GM12878 (cell line): ENCODE data around the gene GRXCR1. TPM values are rescaled to one million over a fixed set of nuclear protein-coding genes. Genes with fewer than 3 reads are reported as not detected.

Source experiments
- ATAC-seq: fragments of 200-7000 bp; cut with Tn5 transposase; 3 replicates; pipeline ENCODE4 v1.9.1; 2020; ENCODE audit warnings: mild to moderate bottlenecking, moderate library complexity
- BruUV-seq: library from RNA; stranded (reverse); fragments of 400-500 nt; replicated peaks from 2 replicates; lab custom pipeline; 2021; lab: Mats Ljungman, UMichigan
- CTCF ChIA-PET: fragments of 300-600 bp; sonication (Branson Sonifier 250); formaldehyde crosslinking; extraction: SDS; loops from one replicate; lab custom pipeline; 2021; ENCODE audit warnings: inconsistent platforms; lab: Yijun Ruan, JAX
- POLR2A ChIA-PET: fragments of 350-600 bp; formaldehyde crosslinking; extraction: SDS; loops from one replicate; lab custom pipeline; 2021; ENCODE audit warnings: inconsistent platforms; lab: Charles Lee
- RAD21 ChIA-PET: fragments of 300-600 bp; sonication (Branson Sonifier 250); formaldehyde crosslinking; loops from one replicate; lab custom pipeline; 2023; ENCODE audit warnings: antibody characterized with exemption; ENCODE audit not compliant: unreplicated experiment; lab: Charles Lee
- SMC1A ChIA-PET: fragments of 300-600 bp; sonication (Branson Sonifier 250); formaldehyde crosslinking; loops from one replicate; lab custom pipeline; 2023; ENCODE audit not compliant: unreplicated experiment, uncharacterized antibody; lab: Charles Lee
- DNase-seq: peaks from one replicate; pipeline ENCODE4 v3.0.0-alpha.2; 2011; ENCODE audit warnings: low read depth, low spot score
- FAIRE-seq: peaks from 3 replicates; lab custom pipeline; 2011; peaks lifted over from hg19 to GRCh38; lab: Jason Lieb, UNC
- H2AFZ ChIP-seq: 2 replicates; pipeline ENCODE4 v1.6.0; 2011; ENCODE audit warnings: low read depth, low read length, control low read depth; ENCODE audit not compliant: control insufficient read depth
- H3K27ac ChIP-seq: 2 replicates; pipeline ENCODE4 v1.5.1; 2011; ENCODE audit warnings: control low read depth; ENCODE audit not compliant: control insufficient read depth, insufficient read depth
- H3K27me3 ChIP-seq, 2 experiments: replicated peaks in 1 of 2; 2 replicates each; pipeline versions ENCODE4 v1.6.0 to v1.6.1; 2011; ENCODE audit warnings: low read length in 1 of 2; ENCODE audit not compliant: control insufficient read depth in 2 of 2, insufficient read depth in 2 of 2
- H3K36me3 ChIP-seq, 2 experiments: 2 replicates each; pipeline ENCODE4 v1.5.1; 2011; ENCODE audit warnings: low read length in 1 of 2; ENCODE audit not compliant: control insufficient read depth in 2 of 2, insufficient read depth in 2 of 2
- H3K4me1 ChIP-seq: 2 replicates; pipeline ENCODE4 v1.6.1; 2011; ENCODE audit warnings: mild to moderate bottlenecking, low read length, moderate library complexity, mixed read lengths; ENCODE audit not compliant: control insufficient read depth, insufficient read depth
- H3K4me2 ChIP-seq: 2 replicates; pipeline ENCODE4 v1.6.0; 2011; ENCODE audit warnings: control low read depth; ENCODE audit not compliant: control insufficient read depth, insufficient read depth
- H3K4me3 ChIP-seq: fragments of 200-600 bp; sonication (generic); 2 replicates; pipeline ENCODE4 v1.5.1; 2016
- H3K79me2 ChIP-seq: 2 replicates; pipeline ENCODE4 v1.6.0; 2011; ENCODE audit warnings: low read length; ENCODE audit not compliant: control insufficient read depth, insufficient read depth
- H3K9ac ChIP-seq: 2 replicates; pipeline ENCODE4 v1.8.0; 2011; ENCODE audit warnings: low read length, control low read depth, mixed read lengths; ENCODE audit not compliant: control insufficient read depth, insufficient read depth
- H3K9me3 ChIP-seq: replicated peaks from 3 replicates; pipeline ENCODE4 v1.5.1; 2011; ENCODE audit warnings: mild to moderate bottlenecking, low read length; ENCODE audit not compliant: control insufficient read depth, insufficient read depth
- H4K20me1 ChIP-seq: 2 replicates; pipeline ENCODE4 v1.6.0; 2011; ENCODE audit not compliant: control insufficient read depth, insufficient read depth
- ASH2L ChIP-seq: fragments of 300-600, 200-600 bp; sonication (generic); IDR thresholded peaks from 2 replicates; pipeline ENCODE4 v1.6.1; 2017; ENCODE audit warnings: low read depth, mild to moderate bottlenecking, borderline replicate concordance
- EGR1 ChIP-seq, 2 experiments: IDR thresholded peaks; 1 replicate in 1 of 2; 2 replicates in 1 of 2; pipeline ENCODE4 v1.6.1; 2011 to 2012; ENCODE audit warnings: low read depth in 2 of 2, low read length in 2 of 2, borderline replicate concordance in 1 of 2, mild to moderate bottlenecking in 1 of 2, moderate library complexity in 1 of 2
- ETV6 ChIP-seq, 2 experiments: fragments of 450-650 bp in 1 of 2; IDR thresholded peaks in 1 of 2; conservative IDR thresholded peaks in 1 of 2; 2 replicates each; pipeline ENCODE4 v1.6.1; 2014; ENCODE audit warnings: antibody characterized with exemption in 1 of 2, borderline replicate concordance in 1 of 2, low read depth in 1 of 2, mild to moderate bottlenecking in 1 of 2, moderate library complexity in 1 of 2
- FOXK2 ChIP-seq: fragments of 450-650 bp; IDR thresholded peaks from 2 replicates; pipeline ENCODE4 v1.6.1; 2017; ENCODE audit warnings: mild to moderate bottlenecking, moderate library complexity
- PAX5 ChIP-seq: IDR thresholded peaks from 2 replicates; pipeline ENCODE4 v1.6.1; 2011; ENCODE audit warnings: low read depth, low read length, borderline replicate concordance
- RAD21 ChIP-seq: IDR thresholded peaks from 2 replicates; pipeline ENCODE4 v1.6.1; 2011; ENCODE audit warnings: mild to moderate bottlenecking, low read depth, low read length, moderate library complexity; ENCODE audit not compliant: insufficient read depth
- WGBS: methylation state at CpG from one replicate; pipeline ENCODE4 v1.1.6; 2016; ENCODE audit warnings: low lambda C conversion rate; ENCODE audit not compliant: insufficient replicate concordance, insufficient coverage; ENCODE audit errors: missing lambda C conversion rate; 5-methylcytosine and 5-hydroxymethylcytosine counted together
- in situ Hi-C: fragments of 300-500 bp; cut with MboI; formaldehyde crosslinking; loops from 9 replicates; pipeline ENCODE4 v1.14.3; 2018; ENCODE audit warnings: mixed read lengths
- intact Hi-C: fragments of 100-400 bp; cut with micrococcal nuclease; formaldehyde crosslinking; loops from one replicate; pipeline ENCODE4 v1.14.2; 2022; ENCODE audit not compliant: unreplicated experiment
- polyA plus RNA-seq, 11 experiments: library from polyadenylated mRNA; depleted of rRNA in 4 of 11; unstranded in 6 of 11; stranded (reverse) in 5 of 11; fragments of >200 nt; fragmentation: Nextera tagmentation in 4 of 11; fragmentation: Illumina TruSeq in 1 of 11; extraction: Ambion mirVana in 4 of 11; extraction: Trizol in 1 of 11; gene quantifications; 1 replicate in 1 of 11; 2 replicates in 10 of 11; pipeline versions ENCODE4 v1.2.1 to v1.2.3, GENCODE V29; 2011 to 2016; ENCODE audit warnings: inconsistent platforms in 2 of 11, missing spikeins in 2 of 11, low read depth in 1 of 11
- total RNA-seq, 4 experiments: library from RNA; depleted of rRNA in 3 of 4; stranded (reverse); fragments of >200 nt in 3 of 4; fragmentation: Illumina TruSeq in 1 of 4; extraction: Trizol in 1 of 4; gene quantifications; 2 replicates each; pipeline versions ENCODE4 v1.2.1 to v1.2.3, GENCODE V29; 2013 to 2021
- TF ChIP-seq, protein P1 (sequence below): fragments of 450-650 bp; IDR thresholded peaks from 2 replicates; pipeline ENCODE4 v1.6.1; 2017; ENCODE audit warnings: mild to moderate bottlenecking, moderate library complexity
- TF ChIP-seq, protein P2 (sequence below): IDR thresholded peaks from 2 replicates; pipeline ENCODE4 v1.6.1; 2012; ENCODE audit warnings: low read depth, low read length, improper control_type of control experiment
- TF ChIP-seq, protein P3 (sequence below): IDR thresholded peaks from 2 replicates; pipeline ENCODE4 v1.6.1; 2012; ENCODE audit warnings: low read length, inconsistent platforms
- TF ChIP-seq, protein P4 (sequence below): IDR thresholded peaks from 2 replicates; pipeline ENCODE4 v1.6.1; 2012; ENCODE audit warnings: improper control_type of control experiment, low read depth, low read length; ENCODE audit not compliant: insufficient replicate concordance
- TF ChIP-seq, protein P5 (sequence below): fragments of 450-650 bp; IDR thresholded peaks from 2 replicates; pipeline ENCODE4 v1.6.1; 2016; ENCODE audit warnings: mild to moderate bottlenecking

Gene GRXCR1
- total and polyA plus RNA-seq, 10 of the 15 experiments (the other 5 are each of a cell fraction or from before 2014, with no cell fraction given): not detected

DNA sequence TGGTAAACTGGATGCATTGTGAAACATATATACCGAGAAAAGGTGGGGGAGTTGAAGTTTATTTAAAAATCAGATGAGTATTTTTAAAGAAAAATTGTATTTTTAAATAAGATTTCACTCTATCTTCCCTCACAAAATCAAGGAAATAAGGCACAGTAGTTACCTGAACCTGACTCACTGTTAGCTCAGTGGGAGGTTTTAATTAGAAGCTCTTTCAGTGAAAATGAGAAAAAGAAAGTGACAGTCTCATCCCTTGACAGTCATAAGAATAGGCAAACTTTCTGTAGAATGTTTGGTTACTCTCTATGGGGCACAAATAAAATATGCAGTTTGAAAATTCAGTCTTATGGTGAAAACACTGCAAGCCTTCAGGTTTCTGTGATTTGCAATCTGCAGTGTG is 49.7 kb downstream of the GRXCR1 start:
- DNase-seq (no peak), FAIRE-seq (no peak), ATAC-seq (no peak)
- intact Hi-C loops: no loop called here
- Histone ChIP-seq H3K4me3 (no peak overlapping the region), H3K4me2 (no peak overlapping the region), H2AFZ (no peak overlapping the region), H4K20me1 (no peaks in the 10 kb centered on the region), H3K36me3 (no peaks in the 10 kb centered on the region), H3K9me3 (no peaks in the 10 kb centered on the region), H3K9ac (no peak overlapping the region), H3K4me1 (no peaks in the 10 kb centered on the region), H3K27me3 (no peaks in the 10 kb centered on the region), H3K27ac (no peak overlapping the region), H3K79me2 (no peaks in the 10 kb centered on the region)
- ChIA-PET CTCF (no interaction called here), RAD21 (no interaction called here), SMC1A (no interaction called here), POLR2A (no interaction called here)
- WGBS: 5% methylated on average over 1 of the region's 1 CpG
- BruUV-seq: no TSS peak
- in situ Hi-C loops: no loop called here
- TF ChIP-seq, protein P1, sequence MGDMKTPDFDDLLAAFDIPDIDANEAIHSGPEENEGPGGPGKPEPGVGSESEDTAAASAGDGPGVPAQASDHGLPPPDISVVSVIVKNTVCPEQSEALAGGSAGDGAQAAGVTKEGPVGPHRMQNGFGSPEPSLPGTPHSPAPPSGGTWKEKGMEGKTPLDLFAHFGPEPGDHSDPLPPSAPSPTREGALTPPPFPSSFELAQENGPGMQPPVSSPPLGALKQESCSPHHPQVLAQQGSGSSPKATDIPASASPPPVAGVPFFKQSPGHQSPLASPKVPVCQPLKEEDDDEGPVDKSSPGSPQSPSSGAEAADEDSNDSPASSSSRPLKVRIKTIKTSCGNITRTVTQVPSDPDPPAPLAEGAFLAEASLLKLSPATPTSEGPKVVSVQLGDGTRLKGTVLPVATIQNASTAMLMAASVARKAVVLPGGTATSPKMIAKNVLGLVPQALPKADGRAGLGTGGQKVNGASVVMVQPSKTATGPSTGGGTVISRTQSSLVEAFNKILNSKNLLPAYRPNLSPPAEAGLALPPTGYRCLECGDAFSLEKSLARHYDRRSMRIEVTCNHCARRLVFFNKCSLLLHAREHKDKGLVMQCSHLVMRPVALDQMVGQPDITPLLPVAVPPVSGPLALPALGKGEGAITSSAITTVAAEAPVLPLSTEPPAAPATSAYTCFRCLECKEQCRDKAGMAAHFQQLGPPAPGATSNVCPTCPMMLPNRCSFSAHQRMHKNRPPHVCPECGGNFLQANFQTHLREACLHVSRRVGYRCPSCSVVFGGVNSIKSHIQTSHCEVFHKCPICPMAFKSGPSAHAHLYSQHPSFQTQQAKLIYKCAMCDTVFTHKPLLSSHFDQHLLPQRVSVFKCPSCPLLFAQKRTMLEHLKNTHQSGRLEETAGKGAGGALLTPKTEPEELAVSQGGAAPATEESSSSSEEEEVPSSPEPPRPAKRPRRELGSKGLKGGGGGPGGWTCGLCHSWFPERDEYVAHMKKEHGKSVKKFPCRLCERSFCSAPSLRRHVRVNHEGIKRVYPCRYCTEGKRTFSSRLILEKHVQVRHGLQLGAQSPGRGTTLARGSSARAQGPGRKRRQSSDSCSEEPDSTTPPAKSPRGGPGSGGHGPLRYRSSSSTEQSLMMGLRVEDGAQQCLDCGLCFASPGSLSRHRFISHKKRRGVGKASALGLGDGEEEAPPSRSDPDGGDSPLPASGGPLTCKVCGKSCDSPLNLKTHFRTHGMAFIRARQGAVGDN: no peak
- no peak for TF ChIP-seq ASH2L
- TF ChIP-seq, protein P2, sequence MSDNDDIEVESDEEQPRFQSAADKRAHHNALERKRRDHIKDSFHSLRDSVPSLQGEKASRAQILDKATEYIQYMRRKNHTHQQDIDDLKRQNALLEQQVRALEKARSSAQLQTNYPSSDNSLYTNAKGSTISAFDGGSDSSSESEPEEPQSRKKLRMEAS: no peak
- no peak for TF ChIP-seq PAX5
- no peak for TF ChIP-seq ETV6 (conservative IDR thresholded peaks at IDR 0.05 in 1 of 2, IDR thresholded peaks at IDR 0.05 in 1 of 2; ENCODE audit: borderline replicate concordance in 1 of 2, low read depth in 1 of 2)
- TF ChIP-seq EGR1 (IDR thresholded peaks at IDR 0.05; ENCODE audit: borderline replicate concordance in 1 of 2, low read depth in 2 of 2, low read length in 2 of 2): no peak
- TF ChIP-seq, protein P3, sequence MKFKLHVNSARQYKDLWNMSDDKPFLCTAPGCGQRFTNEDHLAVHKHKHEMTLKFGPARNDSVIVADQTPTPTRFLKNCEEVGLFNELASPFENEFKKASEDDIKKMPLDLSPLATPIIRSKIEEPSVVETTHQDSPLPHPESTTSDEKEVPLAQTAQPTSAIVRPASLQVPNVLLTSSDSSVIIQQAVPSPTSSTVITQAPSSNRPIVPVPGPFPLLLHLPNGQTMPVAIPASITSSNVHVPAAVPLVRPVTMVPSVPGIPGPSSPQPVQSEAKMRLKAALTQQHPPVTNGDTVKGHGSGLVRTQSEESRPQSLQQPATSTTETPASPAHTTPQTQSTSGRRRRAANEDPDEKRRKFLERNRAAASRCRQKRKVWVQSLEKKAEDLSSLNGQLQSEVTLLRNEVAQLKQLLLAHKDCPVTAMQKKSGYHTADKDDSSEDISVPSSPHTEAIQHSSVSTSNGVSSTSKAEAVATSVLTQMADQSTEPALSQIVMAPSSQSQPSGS: no peak
- no peak for TF ChIP-seq FOXK2
- TF ChIP-seq, protein P4, sequence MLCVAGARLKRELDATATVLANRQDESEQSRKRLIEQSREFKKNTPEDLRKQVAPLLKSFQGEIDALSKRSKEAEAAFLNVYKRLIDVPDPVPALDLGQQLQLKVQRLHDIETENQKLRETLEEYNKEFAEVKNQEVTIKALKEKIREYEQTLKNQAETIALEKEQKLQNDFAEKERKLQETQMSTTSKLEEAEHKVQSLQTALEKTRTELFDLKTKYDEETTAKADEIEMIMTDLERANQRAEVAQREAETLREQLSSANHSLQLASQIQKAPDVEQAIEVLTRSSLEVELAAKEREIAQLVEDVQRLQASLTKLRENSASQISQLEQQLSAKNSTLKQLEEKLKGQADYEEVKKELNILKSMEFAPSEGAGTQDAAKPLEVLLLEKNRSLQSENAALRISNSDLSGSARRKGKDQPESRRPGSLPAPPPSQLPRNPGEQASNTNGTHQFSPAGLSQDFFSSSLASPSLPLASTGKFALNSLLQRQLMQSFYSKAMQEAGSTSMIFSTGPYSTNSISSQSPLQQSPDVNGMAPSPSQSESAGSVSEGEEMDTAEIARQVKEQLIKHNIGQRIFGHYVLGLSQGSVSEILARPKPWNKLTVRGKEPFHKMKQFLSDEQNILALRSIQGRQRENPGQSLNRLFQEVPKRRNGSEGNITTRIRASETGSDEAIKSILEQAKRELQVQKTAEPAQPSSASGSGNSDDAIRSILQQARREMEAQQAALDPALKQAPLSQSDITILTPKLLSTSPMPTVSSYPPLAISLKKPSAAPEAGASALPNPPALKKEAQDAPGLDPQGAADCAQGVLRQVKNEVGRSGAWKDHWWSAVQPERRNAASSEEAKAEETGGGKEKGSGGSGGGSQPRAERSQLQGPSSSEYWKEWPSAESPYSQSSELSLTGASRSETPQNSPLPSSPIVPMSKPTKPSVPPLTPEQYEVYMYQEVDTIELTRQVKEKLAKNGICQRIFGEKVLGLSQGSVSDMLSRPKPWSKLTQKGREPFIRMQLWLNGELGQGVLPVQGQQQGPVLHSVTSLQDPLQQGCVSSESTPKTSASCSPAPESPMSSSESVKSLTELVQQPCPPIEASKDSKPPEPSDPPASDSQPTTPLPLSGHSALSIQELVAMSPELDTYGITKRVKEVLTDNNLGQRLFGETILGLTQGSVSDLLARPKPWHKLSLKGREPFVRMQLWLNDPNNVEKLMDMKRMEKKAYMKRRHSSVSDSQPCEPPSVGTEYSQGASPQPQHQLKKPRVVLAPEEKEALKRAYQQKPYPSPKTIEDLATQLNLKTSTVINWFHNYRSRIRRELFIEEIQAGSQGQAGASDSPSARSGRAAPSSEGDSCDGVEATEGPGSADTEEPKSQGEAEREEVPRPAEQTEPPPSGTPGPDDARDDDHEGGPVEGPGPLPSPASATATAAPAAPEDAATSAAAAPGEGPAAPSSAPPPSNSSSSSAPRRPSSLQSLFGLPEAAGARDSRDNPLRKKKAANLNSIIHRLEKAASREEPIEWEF: no peak
- no peak for TF ChIP-seq RAD21
- TF ChIP-seq, protein P5, sequence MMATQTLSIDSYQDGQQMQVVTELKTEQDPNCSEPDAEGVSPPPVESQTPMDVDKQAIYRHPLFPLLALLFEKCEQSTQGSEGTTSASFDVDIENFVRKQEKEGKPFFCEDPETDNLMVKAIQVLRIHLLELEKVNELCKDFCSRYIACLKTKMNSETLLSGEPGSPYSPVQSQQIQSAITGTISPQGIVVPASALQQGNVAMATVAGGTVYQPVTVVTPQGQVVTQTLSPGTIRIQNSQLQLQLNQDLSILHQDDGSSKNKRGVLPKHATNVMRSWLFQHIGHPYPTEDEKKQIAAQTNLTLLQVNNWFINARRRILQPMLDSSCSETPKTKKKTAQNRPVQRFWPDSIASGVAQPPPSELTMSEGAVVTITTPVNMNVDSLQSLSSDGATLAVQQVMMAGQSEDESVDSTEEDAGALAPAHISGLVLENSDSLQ: no peak
